ENCODE results near the gene HNRNPF.

- TF ChIP-seq, protein P1, sequence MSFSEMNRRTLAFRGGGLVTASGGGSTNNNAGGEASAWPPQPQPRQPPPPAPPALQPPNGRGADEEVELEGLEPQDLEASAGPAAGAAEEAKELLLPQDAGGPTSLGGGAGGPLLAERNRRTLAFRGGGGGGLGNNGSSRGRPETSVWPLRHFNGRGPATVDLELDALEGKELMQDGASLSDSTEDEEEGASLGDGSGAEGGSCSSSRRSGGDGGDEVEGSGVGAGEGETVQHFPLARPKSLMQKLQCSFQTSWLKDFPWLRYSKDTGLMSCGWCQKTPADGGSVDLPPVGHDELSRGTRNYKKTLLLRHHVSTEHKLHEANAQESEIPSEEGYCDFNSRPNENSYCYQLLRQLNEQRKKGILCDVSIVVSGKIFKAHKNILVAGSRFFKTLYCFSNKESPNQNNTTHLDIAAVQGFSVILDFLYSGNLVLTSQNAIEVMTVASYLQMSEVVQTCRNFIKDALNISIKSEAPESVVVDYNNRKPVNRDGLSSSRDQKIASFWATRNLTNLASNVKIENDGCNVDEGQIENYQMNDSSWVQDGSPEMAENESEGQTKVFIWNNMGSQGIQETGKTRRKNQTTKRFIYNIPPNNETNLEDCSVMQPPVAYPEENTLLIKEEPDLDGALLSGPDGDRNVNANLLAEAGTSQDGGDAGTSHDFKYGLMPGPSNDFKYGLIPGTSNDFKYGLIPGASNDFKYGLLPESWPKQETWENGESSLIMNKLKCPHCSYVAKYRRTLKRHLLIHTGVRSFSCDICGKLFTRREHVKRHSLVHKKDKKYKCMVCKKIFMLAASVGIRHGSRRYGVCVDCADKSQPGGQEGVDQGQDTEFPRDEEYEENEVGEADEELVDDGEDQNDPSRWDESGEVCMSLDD (tag by site-specific recombination; IDR thresholded peaks at IDR 0.05), result no peak
- no peak for TF ChIP-seq ZNF707 (tag by site-specific recombination; IDR thresholded peaks at IDR 0.05)
- no peak for TF ChIP-seq ZNF580 (tag by site-specific recombination; IDR thresholded peaks at IDR 0.05)
- no peak for TF ChIP-seq KLF9 (tag by site-specific recombination; IDR thresholded peaks at IDR 0.05; ENCODE audit: low read depth)
- no peak for TF ChIP-seq REPIN1 (tag by site-specific recombination; IDR thresholded peaks at IDR 0.05; ENCODE audit: low read depth)
Measured at GRCh38 chr10:43372765-43373361, 36.1 kb downstream of the HNRNPF start.

All from HEK293 (cell line).